NB4 (cell line): ENCODE data around the gene FAR2.

Source experiments
- CTCF ChIP-seq: IDR thresholded peaks from one replicate; pipeline ENCODE4 v1.5.1; 2012; ENCODE audit warnings: low read depth, low read length
- POLR2A ChIP-seq: IDR thresholded peaks from 2 replicates; pipeline ENCODE4 v1.6.1; 2011; ENCODE audit warnings: mild to moderate bottlenecking; ENCODE audit not compliant: insufficient read length; ENCODE audit errors: extremely low read depth
- TF ChIP-seq, protein P1 (sequence below): IDR thresholded peaks from 2 replicates; pipeline ENCODE4 v1.6.1; 2011; ENCODE audit warnings: low read depth, low read length

DNA sequence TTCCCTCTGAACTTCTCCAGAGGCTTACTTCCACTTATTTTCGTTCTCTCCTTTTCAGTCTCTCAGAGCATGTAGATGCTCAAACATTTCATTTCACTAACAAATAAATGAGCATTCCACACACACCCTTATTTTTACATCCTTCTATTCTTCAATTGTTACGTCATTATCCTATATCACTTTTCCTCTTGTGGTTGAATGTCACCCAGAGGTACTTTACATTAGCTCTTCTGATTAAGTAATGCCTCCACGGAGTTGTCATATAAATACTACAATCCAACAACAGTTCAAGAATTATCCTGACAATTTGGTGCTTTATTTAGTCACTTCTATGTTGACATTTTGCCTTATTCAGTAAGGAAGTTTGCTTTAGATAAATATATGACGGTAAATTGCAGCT lies 18.4 kb downstream of the FAR2 start:
- TF ChIP-seq CTCF (no peak), POLR2A (no peak)
- TF ChIP-seq, protein P1, sequence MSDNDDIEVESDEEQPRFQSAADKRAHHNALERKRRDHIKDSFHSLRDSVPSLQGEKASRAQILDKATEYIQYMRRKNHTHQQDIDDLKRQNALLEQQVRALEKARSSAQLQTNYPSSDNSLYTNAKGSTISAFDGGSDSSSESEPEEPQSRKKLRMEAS, result no peak
